Epithelial cell of proximal tubule (primary cell): ENCODE results near the gene RNF157. TPM values are rescaled to one million over a fixed set of nuclear protein-coding genes. Genes with fewer than 3 reads are reported as not detected.

Experiments
- DNase-seq: peaks from one replicate; pipeline ENCODE4 v3.0.0-alpha.2; 2011; ENCODE audit warnings: low read depth
- H3K4me3 ChIP-seq: 2 replicates; pipeline ENCODE4 v1.5.1; 2011; ENCODE audit warnings: low read depth, mild to moderate bottlenecking, low read length
- total RNA-seq: library from RNA; depleted of rRNA; stranded (reverse); fragments of >200 nt; gene quantifications from 2 replicates; pipeline ENCODE4 v1.2.3, GENCODE V29; 2015
- TF ChIP-seq, protein P1 (sequence below): conservative IDR thresholded peaks from 2 replicates; pipeline ENCODE4 v1.5.1; 2012; ENCODE audit warnings: low read depth, mild to moderate bottlenecking, low read length

RNF157 gene
- total RNA-seq, 1 donor from 2014 or later, result 10.0 TPM

GRCh38 chr17:76140661-76141211 lies 99.6 kb downstream of the RNF157 start:
- TF ChIP-seq, protein P1, sequence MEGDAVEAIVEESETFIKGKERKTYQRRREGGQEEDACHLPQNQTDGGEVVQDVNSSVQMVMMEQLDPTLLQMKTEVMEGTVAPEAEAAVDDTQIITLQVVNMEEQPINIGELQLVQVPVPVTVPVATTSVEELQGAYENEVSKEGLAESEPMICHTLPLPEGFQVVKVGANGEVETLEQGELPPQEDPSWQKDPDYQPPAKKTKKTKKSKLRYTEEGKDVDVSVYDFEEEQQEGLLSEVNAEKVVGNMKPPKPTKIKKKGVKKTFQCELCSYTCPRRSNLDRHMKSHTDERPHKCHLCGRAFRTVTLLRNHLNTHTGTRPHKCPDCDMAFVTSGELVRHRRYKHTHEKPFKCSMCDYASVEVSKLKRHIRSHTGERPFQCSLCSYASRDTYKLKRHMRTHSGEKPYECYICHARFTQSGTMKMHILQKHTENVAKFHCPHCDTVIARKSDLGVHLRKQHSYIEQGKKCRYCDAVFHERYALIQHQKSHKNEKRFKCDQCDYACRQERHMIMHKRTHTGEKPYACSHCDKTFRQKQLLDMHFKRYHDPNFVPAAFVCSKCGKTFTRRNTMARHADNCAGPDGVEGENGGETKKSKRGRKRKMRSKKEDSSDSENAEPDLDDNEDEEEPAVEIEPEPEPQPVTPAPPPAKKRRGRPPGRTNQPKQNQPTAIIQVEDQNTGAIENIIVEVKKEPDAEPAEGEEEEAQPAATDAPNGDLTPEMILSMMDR, result no peak
- DNase-seq, result no peak
- peak overlapping the region; percentile 62 for H3K4me3 ChIP-seq

DNA sequence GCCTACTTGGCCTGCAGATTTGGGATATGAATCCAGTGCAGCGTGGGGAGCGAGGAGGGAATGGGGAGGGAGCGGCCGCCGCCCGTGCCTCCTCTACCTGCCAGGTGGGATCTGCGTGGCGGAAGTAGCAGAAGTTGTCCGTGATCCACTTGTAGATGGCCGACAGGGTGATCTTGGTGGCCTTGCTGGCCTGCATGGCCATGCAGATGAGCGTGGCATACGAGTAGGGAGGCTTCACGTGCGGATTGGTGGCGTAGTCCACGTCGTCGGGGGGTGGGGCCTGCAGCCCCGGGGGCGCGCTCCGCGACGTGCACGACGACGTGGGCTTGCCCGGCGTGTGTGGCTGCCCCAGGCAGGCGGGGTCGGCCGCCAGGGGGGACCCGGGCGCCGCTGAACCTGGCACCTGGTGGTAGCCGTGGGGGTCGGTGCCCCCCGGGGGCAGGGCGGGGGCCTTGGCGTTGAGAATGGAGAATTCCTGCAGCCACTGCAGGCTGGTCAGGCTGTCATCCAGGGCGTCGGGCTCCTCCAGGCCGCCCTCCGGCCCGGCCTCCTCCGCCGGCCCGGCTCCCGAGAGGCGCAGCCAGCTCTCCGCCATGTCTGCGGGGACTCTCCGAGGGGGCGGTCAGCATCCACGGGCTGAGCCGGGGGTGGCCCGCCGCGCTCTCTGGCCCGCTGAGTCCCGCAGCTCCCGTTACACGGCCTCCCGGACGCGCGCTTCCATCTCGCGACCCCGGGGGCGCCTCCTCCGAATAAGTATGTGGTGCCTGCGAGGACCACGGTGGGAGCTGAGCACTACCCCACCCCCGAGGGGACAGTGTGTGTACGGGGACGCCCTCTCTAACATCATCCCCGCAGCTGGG lies 100.3 kb downstream of the RNF157 start:
- TF ChIP-seq, protein P1, result no peak
- no peak for DNase-seq
- no peak overlapping the region for H3K4me3 ChIP-seq

GRCh38 chr17:76138896-76139752 lies 101.2 kb downstream of the RNF157 start:
- TF ChIP-seq, protein P1, result no peak
- H3K4me3 ChIP-seq, result peak overlapping the region; percentile 30
- no peak for DNase-seq

DNA sequence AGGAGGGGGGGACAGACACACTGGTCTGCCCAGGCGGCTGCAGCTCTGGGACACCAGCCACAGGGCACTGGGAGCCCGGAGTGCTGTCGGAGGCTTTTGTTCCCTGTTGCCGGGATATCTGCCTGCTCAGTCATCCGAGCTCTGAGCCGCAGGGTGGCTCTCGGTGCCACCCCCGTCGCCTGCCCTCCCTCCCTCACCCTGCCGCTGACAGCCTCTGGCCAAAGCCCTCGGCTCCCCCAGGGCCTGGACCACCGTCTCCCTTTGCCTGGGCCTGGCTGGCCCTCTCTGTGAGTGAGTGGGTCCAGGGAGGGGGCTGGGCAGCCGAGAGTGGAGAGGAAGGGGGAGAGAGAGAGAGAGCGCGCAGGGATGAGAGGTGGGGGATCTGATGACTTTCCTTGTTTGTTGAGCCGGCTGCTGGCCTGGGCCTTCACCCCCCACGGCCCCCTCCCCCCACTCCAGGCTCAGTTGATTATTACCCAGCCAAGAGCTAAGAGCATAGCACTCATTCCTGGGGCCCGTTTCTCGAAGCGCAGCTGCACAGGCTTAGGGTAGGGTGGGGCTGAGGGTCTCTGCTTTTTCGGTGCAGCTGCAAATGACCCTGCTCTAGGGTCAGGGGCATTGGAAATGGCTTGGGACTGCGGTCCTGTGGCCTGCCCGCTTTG lies 101.9 kb downstream of the RNF157 start:
- H3K4me3 ChIP-seq, result peak overlapping the region; percentile 30
- no peak for DNase-seq
- TF ChIP-seq, protein P1, result no peak

DNA sequence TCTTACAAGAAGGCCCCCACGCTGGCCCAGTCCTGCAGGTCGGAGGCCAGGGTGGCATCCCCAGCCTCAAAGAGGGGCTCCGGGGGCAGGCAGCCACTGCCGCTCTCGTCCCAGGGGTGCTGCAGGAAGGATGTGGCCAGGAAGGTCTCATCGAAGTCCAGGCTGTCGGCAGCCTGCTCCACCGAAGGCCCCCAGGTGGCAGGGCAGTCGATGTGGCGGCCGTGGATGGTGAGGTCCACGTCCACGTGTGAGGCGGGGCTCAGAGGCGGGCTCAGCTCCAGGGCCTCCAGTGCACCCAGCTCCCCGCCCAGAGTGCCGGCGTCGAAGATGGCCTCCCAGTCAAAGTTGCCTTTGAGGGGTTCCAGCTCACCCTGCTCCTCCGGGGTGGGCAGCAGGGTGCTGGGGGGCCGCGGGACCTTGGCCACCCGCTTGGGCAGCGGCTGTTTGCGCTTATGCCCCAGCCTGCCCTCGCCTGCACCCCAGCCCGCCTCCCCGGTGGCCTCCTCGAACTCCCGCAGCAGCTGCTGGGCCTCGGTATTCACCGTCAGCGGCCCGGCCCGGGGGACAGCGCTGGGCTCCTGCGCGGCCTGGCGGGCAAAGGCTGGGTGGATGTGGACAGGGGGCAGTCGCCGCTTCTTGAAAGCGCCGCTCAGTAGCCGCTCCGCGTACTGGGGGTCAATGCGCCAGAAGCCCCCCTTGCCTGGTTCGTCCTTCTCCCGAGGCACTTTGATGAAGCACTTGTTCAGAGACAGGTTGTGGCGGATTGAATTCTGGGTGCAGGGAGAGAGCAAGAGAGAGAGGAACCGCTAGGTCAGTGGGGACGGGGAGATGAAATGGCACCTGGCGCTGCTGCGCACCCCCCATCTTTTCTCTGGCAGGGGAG lies 102.7 kb downstream of the RNF157 start:
- TF ChIP-seq, protein P1, result no peak

GRCh38 chr17:76137001-76137350 lies 103.3 kb downstream of the RNF157 start:
- DNase-seq, result no peak
- TF ChIP-seq, protein P1, result no peak
- no peak overlapping the region for H3K4me3 ChIP-seq

More for the DNA sequence above, 102.7 kb downstream of the RNF157 start:
- no peak for DNase-seq
- peak overlapping the region; percentile 30 for H3K4me3 ChIP-seq
